Activated CD4-positive, alpha-beta T cell treated with anti-CD3 and anti-CD28 coated beads for 36 hours (primary cell): ENCODE data around the gene GNG8. TPM values are rescaled to one million over a fixed set of nuclear protein-coding genes. Genes with fewer than 3 reads are reported as not detected.

Source experiments
- ATAC-seq: fragments of 200-7000 bp; cut with Tn5 transposase; one replicate; pipeline ENCODE4 v1.10.0; 2021; ENCODE audit warnings: mild to moderate bottlenecking, moderate library complexity
- CTCF ChIA-PET: fragments of 350-600 bp; sonication (Branson Sonifier 250); formaldehyde crosslinking; loops from one replicate; lab custom pipeline; 2021; ENCODE audit warnings: antibody characterized with exemption; lab: Charles Lee
- POLR2A ChIA-PET: fragments of 350-600 bp; sonication (Branson Sonifier 250); formaldehyde crosslinking; loops from one replicate; lab custom pipeline; 2021; ENCODE audit warnings: antibody characterized with exemption, inconsistent platforms; lab: Charles Lee
- DNase-seq: peaks from one replicate; pipeline ENCODE4 v3.0.0-alpha.2; 2020
- H3K27ac Mint-ChIP-seq: one replicate; pipeline ENCODE4 v1.8.0; 2021; ENCODE audit warnings: mixed read lengths
- H3K27me3 Mint-ChIP-seq: one replicate; pipeline ENCODE4 v1.8.0; 2021; ENCODE audit warnings: mixed read lengths
- H3K36me3 Mint-ChIP-seq: one replicate; pipeline ENCODE4 v1.8.0; 2021; ENCODE audit warnings: low read depth, mixed read lengths
- H3K4me1 Mint-ChIP-seq: one replicate; pipeline ENCODE4 v1.8.0; 2021; ENCODE audit warnings: mixed read lengths
- H3K4me3 Mint-ChIP-seq: one replicate; pipeline ENCODE4 v1.8.0; 2021; ENCODE audit warnings: mild to moderate bottlenecking, moderate library complexity, mixed read lengths
- H3K9me3 Mint-ChIP-seq: one replicate; pipeline ENCODE4 v1.8.0; 2021; ENCODE audit warnings: low read depth, mixed read lengths
- intact Hi-C, 2 experiments: fragments of 100-400 bp; cut with DNase I in 1 of 2; cut with micrococcal nuclease in 1 of 2; formaldehyde crosslinking; loops; one replicate each; pipeline versions ENCODE4 v1.14.2 to v1.15.1; 2022 to 2024; cut with DNase I, micrococcal nuclease
- total RNA-seq, 2 experiments: library from RNA; stranded (reverse); gene quantifications; one replicate each; pipeline ENCODE4 v1.2.3, GENCODE V29; 2021

The GNG8 gene
- total RNA-seq, 2 experiments from 2014 or later = 13.8 to 17.4 TPM

- ChIA-PET POLR2A (no interaction called here), CTCF (interaction anchor here (0.7 kb wide), 1 partner anchor 27 kb away, joined by 3 read pairs; no protein-coding TSS in a partner anchor)
- H3K27me3 Mint-ChIP-seq = no peaks in the 10 kb centered on the region
- DNase-seq = no peak
- ATAC-seq = no peak
- peaks cover 5% of the 10 kb centered on the region for H3K4me1 Mint-ChIP-seq
- intact Hi-C loops = no loop called here
- H3K4me3 Mint-ChIP-seq = no peak overlapping the region
- H3K9me3 Mint-ChIP-seq = no peaks in the 10 kb centered on the region
- H3K36me3 Mint-ChIP-seq = no peaks in the 10 kb centered on the region
- H3K27ac Mint-ChIP-seq = no peak overlapping the region
Observed at GRCh38 chr19:46587861-46588260, 48.1 kb downstream of the GNG8 start.

- intact Hi-C loops = no loop called here
- peaks cover 5% of the 10 kb centered on the region for H3K4me1 Mint-ChIP-seq
- no peaks in the 10 kb centered on the region for H3K9me3 Mint-ChIP-seq
- H3K27ac Mint-ChIP-seq = no peak overlapping the region
- ATAC-seq (no peak), DNase-seq (no peak)
- H3K4me3 Mint-ChIP-seq = no peak overlapping the region
- CTCF ChIA-PET = no interaction called here
- H3K36me3 Mint-ChIP-seq = no peaks in the 10 kb centered on the region
- no peaks in the 10 kb centered on the region for H3K27me3 Mint-ChIP-seq
- POLR2A ChIA-PET = no interaction called here
Observed at GRCh38 chr19:46586294-46586693, 49.7 kb downstream of the GNG8 start.

GRCh38 chr19:46585539-46585938 lies 50.5 kb downstream of the GNG8 start:
- intact Hi-C loops = no loop called here
- ATAC-seq (no peak), DNase-seq (no peak)
- ChIA-PET CTCF (no interaction called here), POLR2A (no interaction called here)
- H3K27me3 Mint-ChIP-seq = no peaks in the 10 kb centered on the region
- H3K9me3 Mint-ChIP-seq = no peaks in the 10 kb centered on the region
- H3K36me3 Mint-ChIP-seq = no peaks in the 10 kb centered on the region
- no peak overlapping the region for H3K4me3 Mint-ChIP-seq
- H3K4me1 Mint-ChIP-seq = peaks cover 5% of the 10 kb centered on the region
- no peak overlapping the region for H3K27ac Mint-ChIP-seq

Other genes starting within 250 kb of the GNG8 start
- not detected for gene CCDC8, start 222.6 kb downstream of the GNG8 start, total RNA-seq
- not detected for gene PNMA8C, start 207.3 kb downstream of the GNG8 start, total RNA-seq
- not detected for gene PNMA8A, start 164.6 kb downstream of the GNG8 start, total RNA-seq
- under 1 TPM; 0.07 to 0.14 TPM for gene PNMA8B, start 140.3 kb downstream of the GNG8 start, total RNA-seq
- gene CALM3, start 34.9 kb downstream of the GNG8 start, total RNA-seq = 100 to 1,000 TPM; 493 to 631 TPM
- gene PTGIR, start 11.1 kb downstream of the GNG8 start, total RNA-seq = 10 to 100 TPM; 40.1 to 41.0 TPM
- gene DACT3, start 25.0 kb upstream of the GNG8 start, total RNA-seq = 1 to 10 TPM; 2.9 to 3.1 TPM
- 10 to 100 TPM; 76.0 to 78.3 TPM for gene PRKD2, start 80.9 kb upstream of the GNG8 start, total RNA-seq
- gene FKRP, start 109.9 kb upstream of the GNG8 start, total RNA-seq = 10 to 100 TPM; 12.1 to 16.2 TPM
- gene STRN4, start 110.2 kb upstream of the GNG8 start, total RNA-seq = 10 to 100 TPM; 56.4 to 56.8 TPM
- 100 to 1,000 TPM; 200 to 227 TPM for gene SLC1A5, start 152.4 kb upstream of the GNG8 start, total RNA-seq
- gene AP2S1, start 214.6 kb upstream of the GNG8 start, total RNA-seq = 100 to 1,000 TPM; 102 to 104 TPM
- gene ARHGAP35, start 224.8 kb upstream of the GNG8 start, total RNA-seq = 10 to 100 TPM; 16.5 to 17.2 TPM